Cortex of kidney (tissue), 1 donor: ENCODE data around the gene SLC5A6.

Source experiments
- DNase-seq: peaks from one replicate; lab custom pipeline; 2025; lab: John Stamatoyannopoulos, UW

The SLC5A6 gene

DNA sequence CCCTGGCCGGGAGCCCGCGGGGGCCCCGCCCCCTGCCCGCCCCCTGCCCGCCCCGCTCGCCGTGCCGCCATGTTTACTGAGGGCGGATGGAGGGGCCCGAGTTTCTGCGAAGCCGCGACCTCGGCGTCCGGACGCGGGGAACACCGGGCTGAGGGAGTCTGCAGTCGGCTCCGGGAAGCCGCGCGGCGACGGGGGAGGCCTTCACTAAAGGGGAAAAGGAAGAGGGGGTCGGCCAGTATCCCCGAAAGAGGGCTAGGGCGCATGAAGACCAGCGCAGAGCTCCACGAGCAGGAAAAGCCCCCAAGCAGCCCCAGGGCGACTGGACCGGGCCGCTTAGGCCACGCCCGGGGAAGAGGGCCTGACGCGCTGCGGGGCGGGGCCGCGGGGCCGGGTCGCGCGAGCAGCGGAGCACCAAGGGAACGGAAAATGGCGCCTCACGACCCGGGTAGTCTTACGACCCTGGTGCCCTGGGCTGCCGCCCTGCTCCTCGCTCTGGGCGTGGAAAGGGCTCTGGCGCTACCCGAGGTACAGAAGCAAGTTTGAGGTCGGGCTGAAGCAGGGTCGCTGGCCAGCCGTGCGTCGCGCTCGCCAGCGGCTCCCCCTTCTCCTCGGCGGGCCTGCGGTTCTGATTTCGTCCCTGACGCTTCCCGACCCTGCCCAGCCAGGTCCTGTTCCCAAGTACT lies at the start of gene SLC5A6, which contains the start of gene ATRAID:
TSS of gene SLC5A6 (minus strand) at position 326 of the 683 bp plus-strand sequence. CDS start 4,618 bp downstream, outside the sequence.
TSS of gene ATRAID (plus strand) at position 99 of the 683 bp plus-strand sequence. CDS start at position 427, 328 bp downstream.
- peak; percentile 92 for DNase-seq

DNA sequence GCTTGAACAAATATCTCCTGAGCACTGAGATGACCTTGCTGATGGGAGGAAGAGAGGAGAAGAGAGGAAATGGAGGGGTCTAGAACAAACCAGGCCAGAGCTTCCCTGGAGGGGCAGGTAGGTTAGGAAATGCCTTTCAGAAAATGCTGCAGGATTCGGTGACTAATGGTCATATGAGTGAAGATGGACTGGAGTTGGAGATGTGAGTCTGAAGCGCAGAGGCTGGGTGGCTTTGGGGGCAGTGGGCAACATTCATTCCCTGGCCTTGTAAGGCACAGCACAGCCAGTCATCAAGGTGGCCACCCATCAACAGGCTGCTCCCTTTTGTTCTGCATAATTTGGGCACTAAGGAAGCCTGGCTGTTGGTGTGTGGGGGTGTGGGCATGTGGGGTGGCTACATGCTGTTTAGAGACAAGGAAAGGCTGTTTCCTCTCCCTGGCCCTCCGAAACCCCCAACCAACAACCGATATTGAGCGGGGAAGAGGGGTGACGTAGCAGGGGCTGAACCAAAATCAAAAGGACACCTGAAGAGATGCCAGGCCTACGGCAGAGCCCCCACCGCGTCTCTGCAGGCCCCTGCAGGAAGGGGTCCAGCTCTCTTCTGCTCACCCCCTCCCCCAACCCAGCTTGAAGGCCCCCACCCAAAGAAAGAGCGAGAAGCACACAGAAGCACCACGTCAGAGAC lies 49.3 kb upstream of the SLC5A6 start:
- no peak for DNase-seq

DNA sequence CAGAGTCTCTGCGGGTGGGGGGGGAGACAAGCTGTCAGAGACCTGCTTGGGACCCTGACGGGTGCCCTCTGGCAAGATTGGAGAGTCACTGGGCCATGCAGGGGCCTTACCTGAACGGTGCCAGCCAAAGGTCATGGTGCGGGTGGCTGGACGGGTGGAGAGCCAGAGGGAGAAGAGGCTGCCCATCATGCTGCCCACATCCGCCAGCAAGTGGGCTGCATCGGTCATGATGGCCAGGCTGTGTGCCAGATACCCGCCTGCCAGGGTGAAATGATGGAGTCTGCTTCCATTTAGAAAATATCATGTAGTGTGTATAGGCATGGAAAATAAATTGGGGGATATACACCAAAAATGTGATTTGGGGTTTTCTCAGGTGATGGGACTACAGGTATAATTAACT lies 46.0 kb upstream of the SLC5A6 start:
- DNase-seq, result no peak

DNA sequence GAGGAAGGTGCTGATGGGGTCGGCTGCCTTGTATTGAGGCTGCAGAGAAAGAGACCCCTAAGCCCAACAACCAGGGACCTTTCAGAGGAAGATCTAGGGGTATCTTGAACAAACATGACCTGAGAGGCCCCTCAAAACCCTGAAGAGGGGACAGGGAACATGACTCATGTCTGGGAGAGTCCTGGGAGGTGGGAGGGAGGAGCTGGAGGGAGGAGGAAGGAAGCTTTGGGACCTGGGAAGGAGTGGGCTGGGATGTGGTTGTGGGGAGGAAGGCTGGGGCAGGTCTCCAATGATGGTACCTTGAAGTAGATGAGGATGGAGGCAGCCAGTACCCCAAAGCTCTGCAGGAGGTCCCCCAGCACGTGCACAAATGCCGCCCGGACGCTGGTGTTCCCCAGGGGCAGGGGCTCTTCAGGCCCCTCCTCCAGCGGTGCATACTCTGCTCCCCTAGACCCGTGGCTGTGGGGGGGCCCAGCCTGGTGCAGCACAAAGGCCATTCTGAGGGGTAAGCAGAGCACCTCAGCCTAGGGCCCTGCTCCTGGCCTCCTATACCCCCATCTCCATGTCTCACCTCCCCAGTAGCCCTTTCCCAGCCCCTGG lies 44.9 kb upstream of the SLC5A6 start:
- no peak for DNase-seq

DNA sequence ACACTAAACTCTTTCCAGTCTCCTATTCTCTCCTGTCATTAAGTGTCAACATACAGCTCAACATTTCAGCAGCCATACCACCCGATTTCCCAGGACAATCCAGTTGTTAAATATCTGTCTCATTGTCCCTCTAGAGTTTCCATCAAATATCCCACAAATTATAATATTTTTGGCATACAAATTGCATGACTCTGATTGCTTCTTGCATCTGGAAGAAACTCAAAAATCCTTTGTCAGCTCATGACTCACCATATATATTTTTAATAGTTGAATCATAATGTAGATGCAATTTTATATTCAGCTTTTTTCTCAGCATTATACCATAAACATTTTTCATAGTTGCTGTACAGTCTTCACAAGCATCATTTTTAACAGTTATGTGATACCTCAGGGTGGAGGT lies 43.6 kb upstream of the SLC5A6 start:
- DNase-seq, result no peak

DNA sequence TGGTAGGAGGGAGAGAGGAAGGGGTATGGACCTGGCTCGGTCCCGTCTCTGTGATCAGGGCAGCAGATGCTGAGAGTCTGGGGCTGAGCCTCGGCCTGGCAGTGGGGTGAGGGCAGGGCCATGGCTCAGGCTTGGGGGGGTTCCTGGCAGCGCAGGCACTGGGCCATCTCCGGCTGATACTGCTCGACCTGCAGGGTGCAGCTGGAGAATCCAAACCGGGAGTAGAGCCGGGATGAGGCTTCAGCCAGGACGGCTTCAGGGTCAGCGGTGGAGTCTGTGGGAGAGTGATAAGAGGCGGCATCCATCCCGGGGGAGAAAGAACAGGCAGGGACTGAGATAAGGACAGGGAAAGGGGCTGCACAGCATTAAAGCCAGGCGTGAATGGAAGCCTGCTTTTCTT lies 43.1 kb upstream of the SLC5A6 start:
- DNase-seq, result no peak

DNA sequence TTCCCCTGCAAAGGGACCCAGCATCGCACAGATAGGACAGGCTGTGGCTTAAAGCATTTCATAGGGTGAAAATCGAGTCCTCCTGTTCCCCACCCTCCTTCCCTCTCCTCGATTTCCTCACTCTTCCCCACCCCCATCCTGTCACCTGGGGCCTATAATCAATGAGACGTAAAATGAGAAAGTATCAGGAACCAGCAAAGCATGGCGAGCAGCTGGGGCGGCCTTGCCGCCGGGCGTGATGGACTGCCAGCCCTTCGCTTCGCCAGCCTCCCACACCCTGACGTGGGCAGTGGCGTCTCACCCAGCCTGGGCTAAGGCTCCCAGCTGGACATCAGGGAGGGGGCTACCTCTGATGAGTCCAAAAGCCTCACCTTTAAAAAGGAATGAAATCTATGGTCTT lies 39.7 kb upstream of the SLC5A6 start:
- no peak for DNase-seq

DNA sequence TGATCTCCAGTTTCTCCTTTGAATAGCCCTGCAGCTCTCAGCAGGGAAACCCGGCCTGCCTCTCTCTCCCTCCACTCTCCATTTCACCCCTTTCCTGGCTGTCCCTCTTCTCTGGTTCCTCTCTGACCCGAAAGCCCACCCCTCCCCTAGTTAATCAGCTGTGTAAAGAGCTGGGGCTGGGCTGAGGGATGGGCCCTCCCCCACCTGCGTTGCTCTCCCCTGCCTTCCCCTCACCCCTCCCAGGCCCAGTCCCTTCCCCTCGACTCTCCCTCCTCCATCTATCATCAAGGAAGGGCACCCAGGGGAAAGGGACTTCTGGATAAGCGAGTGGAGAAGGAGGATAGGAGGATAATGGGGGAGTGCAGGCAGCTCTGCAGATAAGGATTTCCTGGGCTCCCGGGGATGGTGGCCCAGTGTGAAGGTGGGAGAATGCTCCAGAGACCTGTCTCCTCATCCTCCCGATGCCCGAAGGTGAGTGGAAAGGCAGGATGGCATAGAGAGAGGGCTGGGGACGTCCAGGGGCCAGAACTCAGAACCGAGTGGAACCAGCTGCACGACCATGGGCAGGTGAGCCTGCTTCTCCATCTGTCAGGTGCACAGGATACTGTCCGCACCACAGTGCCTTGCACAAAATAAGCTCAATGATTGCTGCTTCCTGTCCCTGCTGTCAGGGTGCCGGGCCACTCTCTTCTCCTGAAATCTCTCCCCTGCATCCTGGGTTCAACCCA lies 38.7 kb upstream of the SLC5A6 start:
- DNase-seq, result no peak

DNA sequence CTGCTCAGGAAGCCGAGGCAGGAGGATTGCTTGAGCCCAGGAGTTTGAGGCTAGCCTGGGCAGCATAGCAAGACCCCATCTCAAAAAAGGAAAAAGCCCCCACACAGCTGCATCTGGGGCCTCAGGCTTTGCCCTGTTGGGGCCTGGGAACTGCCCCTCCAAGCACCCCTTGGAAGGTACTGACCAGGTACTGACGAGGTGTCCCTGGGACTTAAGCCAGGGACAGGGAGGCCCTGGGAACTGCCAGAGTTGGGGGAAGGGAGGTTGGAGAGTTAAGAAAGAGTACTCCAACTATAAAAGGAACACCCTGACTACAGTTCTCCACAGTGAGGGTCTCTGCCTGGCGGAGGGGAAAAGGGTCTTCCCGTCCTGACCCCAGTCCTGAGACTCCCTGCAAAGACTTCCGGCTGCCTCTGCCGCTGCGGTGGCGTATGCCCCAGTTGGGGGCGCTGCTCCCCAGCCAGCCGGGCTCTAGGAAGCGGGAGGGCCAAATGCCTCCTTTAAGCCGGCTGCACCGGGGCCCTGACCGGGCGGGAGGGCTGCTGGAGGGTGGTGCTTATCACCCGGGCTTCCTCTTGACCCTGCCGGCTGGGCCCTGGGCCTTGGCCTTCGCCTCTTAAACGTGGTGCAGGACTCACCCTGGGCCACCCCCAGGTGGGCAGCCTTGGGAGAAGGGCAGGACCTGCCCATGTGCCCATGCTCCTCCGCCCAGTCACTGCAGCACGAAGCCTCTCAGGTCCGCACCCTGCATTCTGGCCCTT lies 38.0 kb upstream of the SLC5A6 start:
- no peak for DNase-seq

DNA sequence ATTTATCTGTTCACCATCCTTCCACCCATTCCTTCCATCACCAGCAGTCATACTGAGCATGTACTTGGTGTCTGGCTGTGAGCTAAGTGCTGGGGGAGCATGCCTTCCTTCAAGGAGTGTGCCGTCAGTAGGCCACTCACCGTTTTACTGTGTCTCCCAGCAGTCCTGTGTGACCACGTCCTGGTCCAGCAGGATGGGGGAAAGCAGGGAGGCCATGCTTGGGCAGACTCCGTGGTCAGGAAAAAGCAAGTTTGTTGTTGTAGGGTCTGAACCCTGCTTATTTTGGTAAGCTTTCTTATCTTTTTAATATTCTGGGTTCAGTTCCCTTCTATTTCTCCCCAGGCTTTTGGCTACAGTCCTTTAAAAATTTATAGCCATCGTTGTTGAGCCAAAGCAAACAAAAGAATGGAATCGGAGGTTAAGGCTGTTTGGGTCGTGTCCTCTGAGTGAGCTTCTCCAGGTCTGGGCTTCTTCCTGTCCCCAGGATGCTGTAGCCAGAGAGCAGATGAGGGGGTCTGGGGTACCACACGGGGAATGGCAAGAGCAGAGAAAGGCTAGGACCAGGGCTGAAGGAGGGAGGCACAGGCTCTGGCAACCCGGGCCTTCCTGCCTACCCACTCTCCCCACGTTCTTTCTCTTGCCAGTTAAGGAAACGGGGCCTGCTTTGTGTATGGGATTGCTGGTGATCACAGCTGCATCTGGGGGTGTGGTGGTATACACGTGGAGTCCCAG lies 37.3 kb upstream of the SLC5A6 start:
- no peak for DNase-seq

DNA sequence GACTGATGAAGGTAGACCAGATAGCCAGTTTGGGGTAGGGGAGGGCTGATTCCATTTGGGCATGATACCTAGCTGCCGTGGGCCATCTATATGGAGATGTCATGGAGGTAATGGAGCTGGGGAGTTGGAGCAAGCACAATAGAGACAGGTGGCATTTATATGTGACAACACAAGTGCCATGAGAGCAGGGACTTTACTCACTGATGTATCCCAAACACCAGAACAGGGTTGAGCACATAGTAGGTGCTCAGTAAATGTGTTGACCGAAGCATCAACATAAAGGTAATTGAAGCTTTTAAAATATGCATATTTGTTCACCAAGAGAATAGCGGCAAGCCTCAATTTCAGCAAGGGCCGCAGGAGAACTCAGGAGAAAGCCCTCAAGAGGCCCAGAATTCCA lies 35.8 kb upstream of the SLC5A6 start:
- DNase-seq, result no peak

DNA sequence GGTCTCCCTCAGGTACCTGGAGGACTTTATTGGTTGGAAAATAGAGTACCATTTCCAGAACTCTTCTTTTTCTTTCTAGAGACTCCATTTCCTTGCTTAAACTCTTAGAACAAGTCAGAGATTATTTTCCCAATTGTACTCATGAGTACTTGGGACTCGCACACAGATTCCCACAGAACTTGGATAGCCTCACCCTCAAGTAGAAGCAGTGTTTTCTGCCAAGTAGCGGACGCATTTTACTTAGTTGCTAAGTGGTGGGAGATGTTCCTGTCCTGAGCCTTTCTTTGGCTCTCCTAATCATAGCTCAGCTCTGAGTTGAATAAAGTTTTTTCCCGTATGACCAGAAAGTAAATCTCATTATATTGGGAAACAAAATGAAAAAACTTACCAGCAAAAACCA lies 33.6 kb upstream of the SLC5A6 start:
- no peak for DNase-seq

DNA sequence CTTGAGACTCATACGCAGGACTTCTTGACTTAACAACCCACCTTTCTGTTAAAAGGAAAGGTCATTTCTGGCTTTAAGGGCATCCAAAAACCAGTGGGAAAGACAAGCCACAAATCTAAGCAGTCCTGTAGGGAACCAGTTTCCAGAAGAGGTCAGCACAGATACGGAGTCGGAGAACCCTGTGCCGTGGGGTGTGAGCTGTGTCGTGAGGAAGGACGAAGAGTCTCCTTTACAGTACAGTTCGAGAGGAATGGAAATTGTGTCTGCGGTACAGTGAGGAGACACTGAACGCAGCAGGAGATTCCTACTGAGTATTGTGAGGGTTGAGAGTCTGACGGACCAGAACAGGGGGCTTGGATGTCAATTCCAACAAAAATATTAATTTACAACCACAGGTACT lies 33.0 kb upstream of the SLC5A6 start:
- DNase-seq, result no peak

DNA sequence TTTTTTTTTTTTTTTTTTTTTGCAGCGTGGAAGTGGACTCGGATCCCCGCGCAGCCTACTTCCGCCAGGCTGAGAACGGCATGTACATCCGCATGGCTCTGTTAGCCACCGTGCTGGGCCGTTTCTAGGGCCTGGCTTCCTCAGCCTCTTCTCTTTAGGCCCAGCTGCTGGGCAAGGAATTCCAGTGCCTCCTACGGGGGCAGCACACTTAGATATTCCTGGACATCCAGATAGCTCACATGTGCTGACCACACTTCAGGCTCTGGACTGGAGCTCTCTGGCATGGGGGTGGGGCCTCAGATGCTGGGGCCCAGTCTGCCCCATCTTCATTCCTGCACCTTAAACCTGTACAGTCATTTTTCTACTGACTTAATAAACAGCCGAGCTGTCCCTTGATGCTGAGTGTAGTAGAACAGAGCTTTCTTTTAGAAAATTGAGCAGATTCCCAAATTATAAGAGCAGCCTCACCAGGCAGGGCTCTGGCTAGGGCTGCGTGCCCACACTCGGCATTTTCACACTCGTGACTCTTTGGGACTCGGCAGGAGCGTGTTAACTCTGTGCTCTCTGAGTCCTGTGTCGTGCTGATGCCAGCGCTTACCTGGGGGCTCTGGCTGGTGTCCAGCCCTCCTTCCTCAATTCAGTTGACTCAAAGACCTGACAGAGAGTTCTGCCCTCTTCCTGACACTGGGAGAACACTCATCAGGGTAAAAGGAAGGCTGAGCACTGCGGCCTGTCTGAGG lies 31.5 kb upstream of the SLC5A6 start:
- DNase-seq, result no peak

DNA sequence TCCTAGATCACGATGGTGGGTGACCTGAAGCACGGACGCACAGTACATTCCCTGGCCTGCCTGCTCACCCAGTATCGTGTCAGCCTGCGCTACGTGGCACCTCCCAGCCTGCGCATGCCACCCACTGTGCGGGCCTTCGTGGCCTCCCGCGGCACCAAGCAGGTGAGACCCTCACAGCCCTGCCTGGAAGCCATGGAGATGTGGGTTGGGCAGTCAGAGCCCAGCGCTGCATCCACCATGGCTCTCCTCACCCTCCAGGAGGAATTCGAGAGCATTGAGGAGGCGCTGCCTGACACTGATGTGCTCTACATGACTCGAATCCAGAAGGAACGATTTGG lies 30.5 kb upstream of the SLC5A6 start:
- no peak for DNase-seq

DNA sequence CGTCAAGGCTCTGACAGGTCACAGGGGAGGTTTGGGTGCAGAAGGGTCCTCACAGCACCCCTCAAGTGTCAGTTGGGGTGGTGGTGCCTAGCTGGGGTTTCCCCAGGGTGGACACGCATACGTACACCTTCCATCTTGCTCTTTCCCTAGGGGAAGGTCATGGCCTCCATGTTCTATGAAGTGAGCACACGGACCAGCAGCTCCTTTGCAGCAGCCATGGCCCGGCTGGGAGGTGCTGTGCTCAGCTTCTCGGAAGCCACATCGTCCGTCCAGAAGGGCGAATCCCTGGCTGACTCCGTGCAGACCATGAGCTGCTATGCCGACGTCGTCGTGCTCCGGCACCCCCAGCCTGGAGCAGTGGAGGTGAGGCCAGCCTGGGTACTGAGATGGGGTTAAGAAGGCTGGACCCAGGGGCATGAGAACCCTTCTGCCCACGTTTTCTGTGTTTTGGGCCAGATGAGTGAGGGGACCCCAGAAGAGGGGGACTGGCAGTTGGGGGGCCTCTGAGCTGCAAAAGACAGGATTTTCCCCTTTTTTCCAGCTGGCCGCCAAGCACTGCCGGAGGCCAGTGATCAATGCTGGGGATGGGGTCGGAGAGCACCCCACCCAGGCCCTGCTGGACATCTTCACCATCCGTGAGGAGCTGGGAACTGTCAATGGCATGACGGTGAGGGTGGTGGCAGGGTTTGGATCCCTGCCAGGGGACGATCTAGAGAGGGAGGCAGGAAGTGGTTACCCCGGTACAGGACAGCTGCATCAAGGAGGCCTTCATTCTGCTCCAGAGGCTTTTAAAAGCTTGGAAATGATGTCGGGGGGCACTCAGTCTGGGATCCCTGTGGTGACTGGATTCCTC lies 29.9 kb upstream of the SLC5A6 start:
- DNase-seq, result no peak

DNA sequence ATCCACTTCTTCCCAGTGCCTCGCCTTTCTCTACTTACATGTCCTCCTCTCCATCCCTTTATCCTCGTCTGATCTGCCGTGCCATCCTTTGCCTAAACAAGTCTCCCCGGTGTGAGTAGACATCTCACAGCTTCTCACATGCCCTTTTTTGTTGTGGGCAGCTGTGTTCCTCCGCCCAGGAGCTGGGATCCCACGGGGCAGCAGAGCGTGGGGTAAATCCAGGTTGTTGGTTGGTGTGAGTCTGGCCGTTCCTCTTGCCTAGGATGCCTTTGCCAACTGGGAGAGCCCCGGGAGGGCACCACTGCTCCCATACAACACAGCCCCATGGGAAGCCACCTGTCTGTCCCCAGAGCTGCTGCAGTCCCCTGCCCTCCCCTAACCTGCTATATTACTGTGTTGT lies 28.3 kb upstream of the SLC5A6 start:
- DNase-seq, result no peak

DNA sequence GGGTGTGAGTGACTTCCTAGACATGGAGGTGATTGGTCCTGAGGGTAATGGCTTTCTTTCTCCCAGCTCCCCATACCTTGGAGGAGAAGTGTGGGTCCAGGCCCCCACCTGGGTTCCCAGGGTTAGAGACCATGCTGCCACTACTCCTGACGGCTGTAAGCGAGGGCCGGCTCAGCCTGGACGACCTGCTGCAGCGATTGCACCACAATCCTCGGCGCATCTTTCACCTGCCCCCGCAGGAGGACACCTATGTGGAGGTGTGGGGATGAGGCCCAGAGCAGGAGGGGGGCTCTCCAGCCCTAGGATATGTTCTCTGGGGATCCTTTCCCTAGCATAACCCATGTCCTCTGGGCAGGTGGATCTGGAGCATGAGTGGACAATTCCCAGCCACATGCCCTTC lies 26.9 kb upstream of the SLC5A6 start:
- DNase-seq, result no peak

DNA sequence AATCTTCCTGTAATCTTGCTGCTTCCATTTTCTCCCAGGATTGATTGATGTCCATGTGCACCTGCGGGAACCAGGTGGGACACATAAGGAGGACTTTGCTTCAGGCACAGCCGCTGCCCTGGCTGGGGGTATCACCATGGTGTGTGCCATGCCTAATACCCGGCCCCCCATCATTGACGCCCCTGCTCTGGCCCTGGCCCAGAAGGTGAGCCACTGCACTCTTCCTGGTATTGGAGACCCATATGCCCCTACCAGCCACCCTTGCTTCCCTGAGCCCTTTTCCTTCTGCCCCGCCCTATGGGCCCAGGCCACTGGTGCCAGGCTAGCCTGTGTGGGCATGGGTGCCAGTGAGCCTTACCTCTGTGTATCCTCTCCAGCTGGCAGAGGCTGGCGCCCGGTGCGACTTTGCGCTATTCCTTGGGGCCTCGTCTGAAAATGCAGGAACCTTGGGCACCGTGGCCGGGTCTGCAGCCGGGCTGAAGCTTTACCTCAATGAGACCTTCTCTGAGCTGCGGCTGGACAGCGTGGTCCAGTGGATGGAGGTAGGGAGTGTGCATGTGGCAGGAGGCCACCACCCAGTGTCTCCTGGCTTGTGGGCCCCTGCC lies 25.4 kb upstream of the SLC5A6 start:
- no peak for DNase-seq
